GM18499 (cell line): ENCODE measurements around the gene GALNT5.
A peak's percentile ranks its signal among the peaks of the same experiment; 100 is the strongest.

Experiments
- ATAC-seq: cut with Tn5 transposase; IDR thresholded peaks from one replicate; pipeline ENCODE4 v1.9.1; 2021; ENCODE audit warnings: moderate number of reproducible peaks; ENCODE audit not compliant: insufficient read depth, unreplicated experiment

GALNT5 gene

GRCh38 chr2:157245846-157246764, 11.4 kb upstream of the GALNT5 start:
- peak; percentile 100 for ATAC-seq

- ATAC-seq = no peak
These were observed 10.6 kb upstream of the GALNT5 start for GRCh38 chr2:157246765-157247407.

DNA sequence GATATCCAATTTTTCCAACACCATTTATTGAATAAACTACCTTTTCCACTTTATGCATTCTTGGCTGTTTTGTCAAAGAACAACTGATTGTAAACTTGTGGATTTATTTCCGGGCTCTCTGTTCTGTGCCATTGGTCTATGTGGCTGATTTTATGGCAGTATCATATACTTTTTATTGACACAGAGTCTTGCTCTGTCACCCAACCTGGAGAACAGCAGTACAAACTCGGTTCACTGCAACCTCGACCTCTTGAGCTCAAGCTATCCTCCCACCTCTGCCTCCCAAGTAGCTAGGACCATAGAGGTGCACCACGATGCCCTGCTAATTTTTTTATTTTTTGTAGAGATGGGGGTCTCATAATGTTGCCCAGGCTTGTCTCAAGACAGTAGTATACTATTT, 6.7 kb upstream of the GALNT5 start:
- no peak for ATAC-seq

DNA sequence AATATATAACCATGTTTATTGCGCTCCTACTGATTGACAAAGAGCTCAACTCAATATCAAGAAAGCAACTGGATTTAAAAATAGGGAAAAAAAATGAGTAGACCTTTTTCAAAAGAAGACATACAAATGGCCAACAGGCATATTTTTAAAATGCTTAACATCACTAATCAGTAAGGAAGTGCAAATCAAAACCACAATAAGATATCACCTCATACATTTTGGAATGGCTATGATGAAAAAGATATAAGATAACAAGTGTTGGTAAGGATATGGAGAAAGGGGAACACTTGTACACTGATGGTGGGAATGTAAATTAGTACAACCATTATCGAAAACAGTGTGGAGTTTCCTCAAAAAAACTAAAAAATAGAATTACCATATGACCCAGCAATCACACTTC, 5.6 kb upstream of the GALNT5 start:
- ATAC-seq = no peak

DNA sequence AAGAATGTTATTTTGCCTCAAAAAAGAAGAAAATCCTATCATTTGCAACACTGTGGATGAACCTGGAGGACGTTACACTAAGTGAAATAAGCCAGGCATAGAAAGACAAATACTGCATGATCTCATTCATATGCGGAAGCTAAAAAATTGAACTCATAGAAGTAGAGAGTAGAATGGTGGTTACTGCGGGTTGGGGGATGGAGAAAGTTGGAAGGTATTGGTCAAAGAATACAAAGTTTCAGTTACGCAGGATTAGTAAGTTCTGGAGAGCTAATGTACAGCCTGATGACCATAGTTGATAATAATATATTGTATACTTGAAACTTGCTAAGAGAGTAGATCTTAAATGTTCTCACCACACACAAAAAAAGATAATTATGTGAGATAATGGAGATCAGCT, 5.0 kb upstream of the GALNT5 start:
- no peak for ATAC-seq

- ATAC-seq = no peak
These were observed 3.5 kb upstream of the GALNT5 start for GRCh38 chr2:157254041-157254440.

GRCh38 chr2:157255746-157256145, 1.8 kb upstream of the GALNT5 start:
- ATAC-seq = no peak

GRCh38 chr2:157256626-157257025, 879 bp upstream of the GALNT5 start:
- peak; percentile 99 for ATAC-seq

GRCh38 chr2:157258520-157259326, 1.2 kb downstream of the GALNT5 start:
- ATAC-seq = no peak

DNA sequence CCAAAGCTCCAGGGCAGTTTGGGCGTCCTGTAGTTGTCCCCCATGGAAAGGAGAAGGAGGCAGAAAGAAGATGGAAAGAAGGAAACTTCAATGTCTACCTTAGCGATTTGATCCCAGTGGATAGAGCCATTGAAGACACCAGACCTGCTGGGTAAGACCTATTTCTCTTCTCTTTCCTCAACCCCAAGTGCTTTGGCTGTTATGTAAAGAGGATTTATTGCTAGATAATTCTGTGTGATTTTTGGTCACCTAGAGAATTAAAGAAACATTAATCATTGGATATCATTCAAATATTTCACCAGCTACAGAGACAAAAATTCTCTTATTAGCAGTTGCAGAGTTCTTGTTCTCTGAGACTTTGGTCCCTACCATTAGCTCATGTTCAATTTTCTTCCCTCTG, 1.9 kb downstream of the GALNT5 start:
- ATAC-seq = no peak

GRCh38 chr2:157259960-157260359, 2.5 kb downstream of the GALNT5 start:
- no peak for ATAC-seq

GRCh38 chr2:157260533-157261198, 3.2 kb downstream of the GALNT5 start:
- no peak for ATAC-seq

DNA sequence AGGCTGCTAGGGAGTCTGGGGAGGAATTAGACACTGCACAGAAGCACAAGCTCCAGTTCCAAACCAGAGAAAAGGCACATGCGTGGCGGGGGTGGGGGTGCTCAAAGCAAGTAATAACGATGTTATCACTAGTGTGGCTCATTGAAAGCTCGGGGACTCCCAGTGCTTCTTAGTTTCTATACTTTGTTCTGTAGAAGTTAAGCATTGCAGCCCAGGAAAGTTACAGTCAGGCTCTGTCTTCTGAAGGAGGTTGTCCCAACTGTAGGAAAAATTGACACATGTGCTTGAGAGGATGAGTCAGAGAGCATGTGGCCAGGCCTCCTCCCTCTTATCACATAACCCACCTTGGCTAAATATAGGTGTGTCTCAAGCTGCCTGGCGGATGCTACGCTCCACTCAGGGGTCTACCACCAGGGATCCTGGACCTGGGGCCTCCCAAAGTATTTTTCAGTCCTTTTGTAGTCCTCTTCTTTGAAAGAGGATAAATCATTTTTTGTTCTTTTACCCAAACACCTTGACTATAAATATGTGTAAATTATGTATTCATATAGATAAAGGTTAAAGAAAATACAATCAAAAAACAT, 3.8 kb downstream of the GALNT5 start:
- no peak for ATAC-seq

DNA sequence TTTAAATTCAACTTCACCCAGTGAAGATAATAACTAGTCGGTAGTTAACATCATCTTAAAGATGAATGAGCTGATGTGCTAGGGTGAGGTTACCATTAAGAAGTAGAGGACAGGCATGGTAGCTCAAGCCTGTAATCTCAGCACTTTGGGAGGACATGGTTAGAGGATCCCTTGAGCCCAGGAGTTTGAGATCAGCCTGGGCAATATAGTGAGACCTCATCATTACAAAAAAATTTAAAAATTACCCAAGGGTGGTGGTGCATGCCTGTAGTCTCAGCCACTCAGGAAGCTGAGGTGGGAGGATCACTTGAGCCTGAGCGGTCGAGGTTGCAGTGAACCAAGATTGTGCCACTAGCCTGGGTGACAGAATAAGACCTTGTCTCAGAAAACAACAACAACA, 4.7 kb downstream of the GALNT5 start:
- no peak for ATAC-seq

DNA sequence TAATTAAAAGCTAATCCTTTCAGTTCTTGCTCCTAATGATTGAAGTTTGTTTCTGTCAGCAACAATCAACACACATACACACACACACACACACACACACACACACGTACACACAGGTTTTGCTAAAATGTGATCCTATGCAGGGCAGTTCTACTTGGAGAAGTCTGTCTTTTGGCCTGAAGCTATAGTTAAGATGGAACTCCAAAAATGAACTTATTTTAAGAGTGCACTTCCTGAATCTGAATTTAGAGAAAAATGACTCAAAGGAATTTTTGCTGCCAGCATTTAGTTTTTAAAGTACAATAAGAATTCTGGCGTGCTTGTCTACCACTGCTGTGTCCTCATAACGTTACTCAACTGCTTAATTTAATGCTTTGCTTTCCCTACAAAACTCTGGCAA, 6.6 kb downstream of the GALNT5 start:
- no peak for ATAC-seq

DNA sequence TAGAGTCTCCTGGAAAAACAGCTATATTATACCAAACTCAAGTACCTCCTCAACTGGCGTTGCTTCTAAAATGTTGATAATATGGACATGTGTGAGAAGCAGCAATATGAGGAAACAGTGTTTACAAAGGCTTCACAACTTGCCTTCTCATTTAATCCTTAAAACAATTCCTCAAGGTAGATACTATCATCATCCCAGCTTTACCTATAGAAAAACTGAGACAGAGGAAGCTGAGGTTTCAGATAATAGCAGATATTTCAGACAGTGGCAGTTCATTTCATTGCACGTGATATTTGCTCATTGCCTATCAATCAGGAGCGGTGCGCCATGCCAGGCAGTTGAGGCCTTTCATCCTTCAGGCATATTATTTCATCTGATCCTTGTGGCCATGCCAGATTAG, 8.3 kb downstream of the GALNT5 start:
- ATAC-seq = no peak

DNA sequence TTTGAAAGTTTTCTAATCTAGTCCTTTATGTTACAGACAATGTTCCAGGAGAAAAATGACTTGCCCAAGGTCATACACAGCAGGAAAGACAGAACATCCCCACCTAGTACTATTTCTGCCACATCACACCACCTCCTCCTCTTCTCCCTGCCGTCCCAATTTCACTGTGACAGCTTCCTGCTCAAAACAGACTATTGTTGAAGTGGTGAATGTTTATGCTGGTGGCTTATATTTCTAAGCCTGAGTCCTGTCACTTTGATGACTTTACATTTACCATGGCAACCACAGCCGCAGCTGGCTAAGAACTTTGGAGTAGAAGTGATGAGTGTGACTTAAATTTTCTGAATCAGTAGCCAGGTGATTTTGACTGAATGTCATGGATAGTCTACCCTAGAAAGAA, 10.0 kb downstream of the GALNT5 start:
- ATAC-seq = no peak

GRCh38 chr2:157269060-157269459, 11.6 kb downstream of the GALNT5 start:
- no peak for ATAC-seq

DNA sequence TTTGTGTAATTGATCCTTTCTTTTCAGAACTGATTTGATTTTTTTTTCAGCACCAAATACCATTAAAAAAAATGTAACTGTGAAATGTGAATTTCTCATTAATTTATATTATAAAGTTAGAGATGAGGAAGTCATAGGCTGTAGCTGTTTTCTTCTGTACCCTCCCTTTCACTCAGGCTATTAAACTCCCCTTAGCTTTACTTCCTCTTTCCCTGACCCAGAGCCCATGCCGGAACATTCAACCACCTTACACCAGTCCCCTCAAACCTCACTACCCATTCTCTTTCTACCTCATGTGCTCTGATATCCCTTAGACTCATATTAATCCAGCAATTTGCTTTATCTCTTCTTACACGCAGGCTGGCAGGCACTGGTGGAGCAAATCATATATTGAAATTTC, 12.4 kb downstream of the GALNT5 start:
- peak; percentile 58 for ATAC-seq

- no peak for ATAC-seq
These were observed 14.2 kb downstream of the GALNT5 start for GRCh38 chr2:157271590-157272203.
